ENCODE measurements around the gene AP1S1. TPM values are rescaled to one million over a fixed set of nuclear protein-coding genes. Genes with fewer than 3 reads are reported as not detected.
A peak's percentile ranks its signal among the peaks of the same experiment; 100 is the strongest.
"Not testable (repeated sequence)": the region's sequence is repeated elsewhere in the genome, so short reads cannot be mapped to it uniquely, and the experiment has no call there.

The AP1S1 gene
- total RNA-seq, 1 donor from 2014 or later = 63.4 TPM

DNA sequence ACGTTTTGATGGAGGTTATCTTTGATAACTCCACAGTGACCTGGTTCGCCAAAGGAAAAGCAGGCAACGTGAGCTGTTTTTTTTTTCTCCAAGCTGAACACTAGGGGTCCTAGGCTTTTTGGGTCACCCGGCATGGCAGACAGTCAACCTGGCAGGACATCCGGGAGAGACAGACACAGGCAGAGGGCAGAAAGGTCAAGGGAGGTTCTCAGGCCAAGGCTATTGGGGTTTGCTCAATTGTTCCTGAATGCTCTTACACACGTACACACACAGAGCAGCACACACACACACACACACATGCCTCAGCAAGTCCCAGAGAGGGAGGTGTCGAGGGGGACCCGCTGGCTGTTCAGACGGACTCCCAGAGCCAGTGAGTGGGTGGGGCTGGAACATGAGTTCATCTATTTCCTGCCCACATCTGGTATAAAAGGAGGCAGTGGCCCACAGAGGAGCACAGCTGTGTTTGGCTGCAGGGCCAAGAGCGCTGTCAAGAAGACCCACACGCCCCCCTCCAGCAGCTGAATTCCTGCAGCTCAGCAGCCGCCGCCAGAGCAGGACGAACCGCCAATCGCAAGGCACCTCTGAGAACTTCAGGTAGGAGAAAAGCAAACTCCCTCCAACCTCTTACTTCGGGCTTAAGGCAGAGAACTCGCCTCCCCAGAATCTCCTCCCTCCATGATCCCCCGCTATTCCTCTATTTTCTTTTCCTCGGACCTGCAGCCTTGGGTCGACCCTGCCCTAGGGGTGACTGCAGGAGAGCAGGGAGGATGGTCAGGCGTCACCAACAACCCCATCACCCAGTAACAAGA, 27.4 kb upstream of the AP1S1 start, which contains the start of gene SERPINE1:
Gene SERPINE1, plus strand, starts transcription at position 454 of the 809 bp plus-strand sequence. CDS start 1,290 bp downstream, outside the sequence.
- H3K4me1 Mint-ChIP-seq = peaks cover 39% of the 10 kb centered on the region
- H3K27ac Mint-ChIP-seq = peak within 1 kb of the TSS; percentile 90
- no peaks in the 10 kb centered on the region for H3K27me3 Mint-ChIP-seq (ENCODE audit: low read depth)
- TF ChIP-seq, protein P1, sequence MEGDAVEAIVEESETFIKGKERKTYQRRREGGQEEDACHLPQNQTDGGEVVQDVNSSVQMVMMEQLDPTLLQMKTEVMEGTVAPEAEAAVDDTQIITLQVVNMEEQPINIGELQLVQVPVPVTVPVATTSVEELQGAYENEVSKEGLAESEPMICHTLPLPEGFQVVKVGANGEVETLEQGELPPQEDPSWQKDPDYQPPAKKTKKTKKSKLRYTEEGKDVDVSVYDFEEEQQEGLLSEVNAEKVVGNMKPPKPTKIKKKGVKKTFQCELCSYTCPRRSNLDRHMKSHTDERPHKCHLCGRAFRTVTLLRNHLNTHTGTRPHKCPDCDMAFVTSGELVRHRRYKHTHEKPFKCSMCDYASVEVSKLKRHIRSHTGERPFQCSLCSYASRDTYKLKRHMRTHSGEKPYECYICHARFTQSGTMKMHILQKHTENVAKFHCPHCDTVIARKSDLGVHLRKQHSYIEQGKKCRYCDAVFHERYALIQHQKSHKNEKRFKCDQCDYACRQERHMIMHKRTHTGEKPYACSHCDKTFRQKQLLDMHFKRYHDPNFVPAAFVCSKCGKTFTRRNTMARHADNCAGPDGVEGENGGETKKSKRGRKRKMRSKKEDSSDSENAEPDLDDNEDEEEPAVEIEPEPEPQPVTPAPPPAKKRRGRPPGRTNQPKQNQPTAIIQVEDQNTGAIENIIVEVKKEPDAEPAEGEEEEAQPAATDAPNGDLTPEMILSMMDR (IDR thresholded peaks at IDR 0.05; ENCODE audit: unreplicated experiment) = peak; percentile 34
- H3K9me3 Mint-ChIP-seq = peaks cover 3% of the 10 kb centered on the region
- peak within 1 kb of the TSS; percentile 61 for H3K4me3 Mint-ChIP-seq
- DNase-seq (ENCODE audit: low spot score in 2 of 2, unreplicated experiment in 2 of 2) = peak; percentile 61 to 79
- H3K36me3 Mint-ChIP-seq = peaks cover 3% of the 10 kb centered on the region

DNA sequence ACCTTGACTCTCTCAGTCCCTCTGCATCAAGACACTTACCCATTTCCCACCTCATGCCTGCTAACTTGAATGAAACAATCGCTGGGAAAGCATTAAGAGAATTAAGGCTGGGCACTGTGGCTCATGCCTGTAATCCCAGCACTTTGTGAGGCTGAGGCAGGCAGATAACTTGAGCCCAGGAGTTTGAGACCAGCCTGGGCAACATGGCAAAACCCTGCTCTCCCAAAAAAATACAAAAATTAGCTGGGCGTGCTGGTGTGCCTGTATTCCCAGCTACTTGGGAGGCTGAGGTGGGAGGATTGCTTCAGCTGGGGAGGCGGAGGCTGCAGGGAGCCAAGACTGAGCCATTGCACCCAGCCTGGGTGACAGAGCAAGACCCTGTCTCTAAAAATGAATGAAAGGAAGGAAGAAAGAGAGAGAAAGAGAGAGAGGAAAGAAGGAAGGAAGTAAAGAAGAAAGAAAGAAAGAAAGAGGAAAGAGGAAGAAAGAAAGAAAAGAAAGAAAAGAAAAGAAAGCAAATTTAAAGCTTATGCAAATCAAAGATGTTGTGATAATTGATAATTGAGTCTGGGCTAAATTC, 26.7 kb upstream of the AP1S1 start:
- Mint-ChIP-seq H3K27me3 (ENCODE audit: low read depth) (no peaks in the 10 kb centered on the region), H3K4me3 (peak overlapping the region; percentile 61), H3K36me3 (peaks cover 3% of the 10 kb centered on the region), H3K9me3 (peaks cover 3% of the 10 kb centered on the region), H3K27ac (peak overlapping the region; percentile 90), H3K4me1 (peaks cover 32% of the 10 kb centered on the region)
- TF ChIP-seq, protein P1 (IDR thresholded peaks at IDR 0.05; ENCODE audit: unreplicated experiment) = no peak
- DNase-seq (ENCODE audit: low spot score in 2 of 2, unreplicated experiment in 2 of 2) = no peak

DNA sequence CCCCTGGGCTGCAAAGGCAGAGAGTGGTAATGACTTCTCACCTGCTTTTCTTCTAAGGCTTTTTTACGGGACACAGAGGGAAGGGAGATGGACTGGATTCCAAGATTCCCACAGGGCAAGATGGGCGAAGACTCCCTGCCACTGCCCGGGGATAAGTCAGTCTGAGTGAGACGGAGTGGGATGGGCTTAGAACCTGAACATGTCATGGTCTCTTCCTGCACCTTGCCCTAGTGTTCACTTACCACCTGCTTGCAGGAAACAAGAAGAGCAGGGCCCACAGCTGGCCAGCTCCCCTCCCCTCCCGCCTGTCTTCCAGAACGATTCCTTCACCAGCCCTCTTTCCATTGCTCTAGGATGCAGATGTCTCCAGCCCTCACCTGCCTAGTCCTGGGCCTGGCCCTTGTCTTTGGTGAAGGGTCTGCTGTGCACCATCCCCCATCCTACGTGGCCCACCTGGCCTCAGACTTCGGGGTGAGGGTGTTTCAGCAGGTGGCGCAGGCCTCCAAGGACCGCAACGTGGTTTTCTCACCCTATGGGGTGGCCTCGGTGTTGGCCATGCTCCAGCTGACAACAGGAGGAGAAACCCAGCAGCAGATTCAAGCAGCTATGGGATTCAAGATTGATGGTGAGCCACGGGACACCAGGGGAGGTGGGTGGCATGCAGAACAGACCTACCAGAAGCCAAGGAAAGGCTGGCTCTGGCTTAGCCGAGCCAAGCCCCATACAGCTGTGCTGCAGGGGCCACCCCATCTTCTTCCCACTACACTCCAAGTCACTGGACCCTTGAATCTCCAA, 26.0 kb upstream of the AP1S1 start:
- H3K4me1 Mint-ChIP-seq = peaks cover 31% of the 10 kb centered on the region
- TF ChIP-seq, protein P1 (IDR thresholded peaks at IDR 0.05; ENCODE audit: unreplicated experiment) = no peak
- no peak for DNase-seq (ENCODE audit: low spot score in 2 of 2, unreplicated experiment in 2 of 2)
- peaks cover 3% of the 10 kb centered on the region for H3K36me3 Mint-ChIP-seq
- H3K27me3 Mint-ChIP-seq (ENCODE audit: low read depth) = no peaks in the 10 kb centered on the region
- H3K9me3 Mint-ChIP-seq = peaks cover 3% of the 10 kb centered on the region
- no peak overlapping the region for H3K4me3 Mint-ChIP-seq
- H3K27ac Mint-ChIP-seq = no peak overlapping the region

DNA sequence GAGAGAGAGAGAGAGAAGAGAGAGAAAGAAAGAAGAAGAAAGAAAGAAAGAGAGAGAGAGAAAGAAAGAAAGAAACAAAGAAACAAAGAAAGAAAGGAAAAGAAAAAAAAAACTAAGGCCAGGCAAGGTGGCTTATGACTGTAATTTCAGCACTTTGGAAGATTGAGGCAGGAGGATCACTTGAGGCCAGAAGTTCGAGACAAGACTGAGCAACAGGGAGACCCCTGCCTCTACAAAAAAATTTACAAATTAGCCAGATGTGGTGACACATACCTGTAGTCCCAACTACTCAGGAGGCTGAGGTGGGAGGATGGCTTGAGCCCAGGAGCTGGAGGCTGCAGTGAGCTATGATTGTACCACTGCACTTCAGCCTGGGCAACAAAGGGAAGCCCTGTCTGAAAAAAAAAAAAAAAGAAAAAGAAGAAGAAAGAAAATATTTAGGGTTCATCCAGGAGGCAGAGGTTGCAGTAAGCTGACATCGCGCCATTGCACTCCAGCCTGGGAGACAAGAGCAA, 24.6 kb upstream of the AP1S1 start:
- no peak for DNase-seq (ENCODE audit: low spot score in 2 of 2, unreplicated experiment in 2 of 2)

DNA sequence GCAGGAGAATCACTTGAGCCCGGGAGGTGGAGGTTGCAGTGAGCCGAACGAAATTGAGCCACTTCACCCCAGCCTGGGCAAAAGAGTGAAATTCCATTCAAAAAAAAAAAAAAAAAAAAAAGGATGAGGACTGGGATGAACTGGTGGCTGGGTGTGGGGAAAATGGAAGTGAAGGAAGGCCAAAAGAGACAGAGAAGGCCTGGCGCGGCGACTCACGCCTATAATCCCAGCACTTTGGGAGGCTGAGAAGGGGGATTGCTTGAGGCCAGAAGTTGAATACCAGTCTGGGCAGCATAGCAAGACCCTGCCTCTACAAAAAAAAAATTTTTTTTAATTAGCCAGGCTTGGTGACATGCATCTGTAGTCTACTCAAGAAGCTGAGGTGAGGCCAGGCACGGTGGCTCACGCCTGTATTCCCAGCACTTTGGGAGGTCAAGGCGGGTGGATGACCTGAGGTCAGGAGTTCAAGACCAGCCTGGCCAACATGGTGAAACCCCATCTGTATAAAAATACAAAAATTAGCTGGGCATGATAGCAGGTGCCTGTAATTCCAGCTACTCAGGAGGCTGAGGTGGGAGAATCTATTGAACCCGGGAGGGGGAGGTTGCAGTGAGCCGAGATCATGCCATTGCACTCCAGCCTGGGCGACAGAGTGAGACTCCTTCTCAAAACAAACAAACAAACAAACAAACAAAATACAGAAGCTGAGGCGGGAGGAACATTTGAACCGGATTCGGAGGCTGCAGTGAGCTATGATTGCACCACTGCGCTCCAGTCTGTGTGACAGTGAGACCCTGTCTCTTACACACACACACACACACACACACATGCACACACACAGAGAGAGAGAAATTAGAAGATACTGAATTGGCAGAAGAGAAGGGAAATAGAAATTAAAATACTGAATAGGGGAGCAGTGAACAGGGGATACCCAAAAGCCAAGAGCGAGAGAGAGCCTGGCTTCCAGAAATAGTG, 21.4 kb upstream of the AP1S1 start:
- not testable (repeated sequence) for H3K36me3 Mint-ChIP-seq; H3K27me3 Mint-ChIP-seq (ENCODE audit: low read depth); H3K27ac Mint-ChIP-seq; H3K9me3 Mint-ChIP-seq; DNase-seq (ENCODE audit: low spot score in 2 of 2, unreplicated experiment in 2 of 2); H3K4me3 Mint-ChIP-seq
- H3K4me1 Mint-ChIP-seq = peaks cover 16% of the 10 kb centered on the region

More for the DNA sequence above, 24.6 kb upstream of the AP1S1 start:
- TF ChIP-seq, protein P1 (IDR thresholded peaks at IDR 0.05; ENCODE audit: unreplicated experiment) = no peak
- Mint-ChIP-seq H3K4me3 (no peak overlapping the region), H3K36me3 (peaks cover 3% of the 10 kb centered on the region), H3K27me3 (ENCODE audit: low read depth) (no peaks in the 10 kb centered on the region), H3K9me3 (peaks cover 3% of the 10 kb centered on the region), H3K4me1 (peaks cover 39% of the 10 kb centered on the region), H3K27ac (no peak overlapping the region)

All from mesothelial cell of epicardium (in vitro differentiated cells).